Kidney epithelial cell (primary cell): Measurements from ENCODE around the gene HOTAIR. TPM values are rescaled to one million over a fixed set of nuclear protein-coding genes. Genes with fewer than 3 reads are reported as not detected.

Source experiments
- DNase-seq: peaks from one replicate; pipeline ENCODE4 v3.0.0-alpha.2; 2010; ENCODE audit warnings: low read depth
- H3K27me3 ChIP-seq: 2 replicates; pipeline ENCODE4 v1.6.0; 2011; ENCODE audit warnings: low read length; ENCODE audit not compliant: control insufficient read depth, insufficient read depth
- H3K36me3 ChIP-seq: 2 replicates; pipeline ENCODE4 v1.5.1; 2011; ENCODE audit warnings: low read length; ENCODE audit not compliant: control insufficient read depth, insufficient read depth
- H3K4me3 ChIP-seq: 2 replicates; pipeline ENCODE4 v1.5.1; 2011; ENCODE audit warnings: low read depth, mild to moderate bottlenecking, control low read depth, low read length
- CTCF ChIP-seq: IDR thresholded peaks from 2 replicates; pipeline ENCODE4 v1.5.1; 2011; ENCODE audit warnings: mild to moderate bottlenecking, moderate library complexity, low read length, control low read depth, inconsistent platforms; ENCODE audit not compliant: insufficient read depth, poor library complexity, severe bottlenecking
- total RNA-seq: library from RNA; depleted of rRNA; stranded (reverse); fragments of >200 nt; gene quantifications from 2 replicates; pipeline ENCODE4 v1.2.3, GENCODE V29; 2015

Gene HOTAIR
- total RNA-seq, 1 donor from 2014 or later, result 0.46 TPM

- H3K4me3 ChIP-seq, result peak overlapping the region; percentile 49
- H3K36me3 ChIP-seq, result no peaks in the 10 kb centered on the region
- TF ChIP-seq CTCF, result no peak
- no peak for DNase-seq
- peaks cover 20% of the 10 kb centered on the region for H3K27me3 ChIP-seq
These were observed 41.8 kb upstream of the HOTAIR start for GRCh38 chr12:54016478-54016964.

- H3K27me3 ChIP-seq, result peaks cover 17% of the 10 kb centered on the region
- H3K36me3 ChIP-seq, result no peaks in the 10 kb centered on the region
- no peak for DNase-seq
- no peak for TF ChIP-seq CTCF
- peak overlapping the region; percentile 49 for H3K4me3 ChIP-seq
These were observed 41.3 kb upstream of the HOTAIR start for GRCh38 chr12:54016051-54016450.

- no peak overlapping the region for H3K4me3 ChIP-seq
These were observed 40.5 kb upstream of the HOTAIR start for GRCh38 chr12:54015018-54015931.

GRCh38 chr12:54014377-54015017 lies 39.7 kb upstream of the HOTAIR start:
- no peak for TF ChIP-seq CTCF
- Histone ChIP-seq H3K4me3 (no peak overlapping the region), H3K27me3 (peaks cover 19% of the 10 kb centered on the region)

More at GRCh38 chr12:54015018-54015931, 40.5 kb upstream of the HOTAIR start:
- H3K27me3 ChIP-seq, result peaks cover 18% of the 10 kb centered on the region
- H3K36me3 ChIP-seq, result no peaks in the 10 kb centered on the region
- TF ChIP-seq CTCF, result no peak
- no peak for DNase-seq

GRCh38 chr12:54012631-54013409 lies 38.1 kb upstream of the HOTAIR start:
- TF ChIP-seq CTCF, result no peak
- DNase-seq, result no peak
- H3K36me3 ChIP-seq, result no peaks in the 10 kb centered on the region
- H3K4me3 ChIP-seq, result no peak overlapping the region
- peaks cover 24% of the 10 kb centered on the region for H3K27me3 ChIP-seq

More at GRCh38 chr12:54014377-54015017, 39.7 kb upstream of the HOTAIR start:
- DNase-seq, result no peak
- no peaks in the 10 kb centered on the region for H3K36me3 ChIP-seq
